ENCODE measurements around the gene RAB20. TPM values are rescaled to one million over a fixed set of nuclear protein-coding genes. Genes with fewer than 3 reads are reported as not detected.

The RAB20 gene
- 2.2 and 4.6 TPM in 2 replicates for total RNA-seq

GRCh38 chr13:110561344-110562035, at the start of gene RAB20:
Gene RAB20 (minus strand): TSS chr13:110561722. CDS start chr13:110561519, 203 bp downstream.

Other genes starting within 250 kb of the RAB20 start
- gene NAXD, start 53.8 kb upstream of the RAB20 start, total RNA-seq, result 24.6 and 26.3 TPM in 2 replicates
- 71.4 and 107 TPM in 2 replicates for gene CARS2, start 144.4 kb upstream of the RAB20 start, total RNA-seq
- 15.3 and 19.3 TPM in 2 replicates for gene ING1, start 152.0 kb upstream of the RAB20 start, total RNA-seq

Data from bronchial smooth muscle cell (primary cell).